VCaP (cell line): ENCODE measurements around the gene LOXL3.
"Not testable (repeated sequence)": the region's sequence is repeated elsewhere in the genome, so short reads cannot be mapped to it uniquely, and the experiment has no call there.

ENCODE experiments used
- H3K27ac ChIP-seq: fragments of 450-650 bp; 2 replicates; pipeline ENCODE4 v1.5.1; 2017
- CTCF ChIP-seq: fragments of 450-650 bp; conservative IDR thresholded peaks from 2 replicates; pipeline ENCODE4 v1.5.1; 2017; ENCODE audit warnings: mild to moderate bottlenecking, moderate library complexity

Gene LOXL3

GRCh38 chr2:74571058-74571457 is 17.3 kb upstream of the LOXL3 start:
- TF ChIP-seq CTCF: no peak
- no peak overlapping the region for H3K27ac ChIP-seq

GRCh38 chr2:74569686-74570085 is 15.9 kb upstream of the LOXL3 start:
- no peak for TF ChIP-seq CTCF
- H3K27ac ChIP-seq: no peak overlapping the region

GRCh38 chr2:74567881-74568280 is 14.1 kb upstream of the LOXL3 start:
- TF ChIP-seq CTCF: no peak
- no peak overlapping the region for H3K27ac ChIP-seq

- no peak overlapping the region for H3K27ac ChIP-seq
- TF ChIP-seq CTCF: no peak
Measured at GRCh38 chr2:74566754-74567085, 13.0 kb upstream of the LOXL3 start.

- no peak overlapping the region for H3K27ac ChIP-seq
- TF ChIP-seq CTCF: no peak
Measured at GRCh38 chr2:74566076-74566753, 12.5 kb upstream of the LOXL3 start.

- TF ChIP-seq CTCF: no peak
- no peak overlapping the region for H3K27ac ChIP-seq
Measured at GRCh38 chr2:74564222-74564621, 10.5 kb upstream of the LOXL3 start.

- no peak for TF ChIP-seq CTCF
- H3K27ac ChIP-seq: no peak overlapping the region
Measured at GRCh38 chr2:74562126-74562775, 8.5 kb upstream of the LOXL3 start.

GRCh38 chr2:74561022-74561421 is 7.3 kb upstream of the LOXL3 start:
- not testable (repeated sequence) for H3K27ac ChIP-seq
